Lower lobe of right lung (tissue), 2 donors: ENCODE results near the gene ARL6IP5. TPM values are rescaled to one million over a fixed set of nuclear protein-coding genes. Genes with fewer than 3 reads are reported as not detected.

Experiments used
- ATAC-seq, 2 donors: fragments of 200-7000 bp; cut with Tn5 transposase; one replicate each; pipeline ENCODE4 v1.9.1; 2020 to 2022; ENCODE audit warnings: mild to moderate bottlenecking in 2 of 2, moderate library complexity in 2 of 2
- DNase-seq: peaks from one replicate; pipeline ENCODE4 v3.0.0-alpha.2; 2020
- H3K27ac ChIP-seq: fragments of 200-600 bp; one replicate; pipeline ENCODE4 v1.8.0; 2022
- H3K27me3 ChIP-seq: fragments of 200-600 bp; one replicate; pipeline ENCODE4 v1.8.0; 2022; ENCODE audit warnings: low read depth
- H3K36me3 ChIP-seq: fragments of 200-600 bp; one replicate; pipeline ENCODE4 v1.8.0; 2022; ENCODE audit warnings: mild to moderate bottlenecking
- H3K4me1 ChIP-seq: fragments of 200-600 bp; one replicate; pipeline ENCODE4 v1.8.0; 2022
- H3K4me3 ChIP-seq: fragments of 200-600 bp; one replicate; pipeline ENCODE4 v1.8.0; 2022; ENCODE audit warnings: mild to moderate bottlenecking
- H3K9me3 ChIP-seq: fragments of 200-600 bp; one replicate; pipeline ENCODE4 v1.8.0; 2022
- CTCF ChIP-seq: fragments of 200-600 bp; IDR thresholded peaks from one replicate; pipeline ENCODE4 v1.8.0; 2022; ENCODE audit warnings: antibody characterized with exemption, mild to moderate bottlenecking
- intact Hi-C: fragments of 100-400 bp; cut with DNase I; formaldehyde crosslinking; loops from one replicate; pipeline ENCODE4 v1.11.0; 2022
- total RNA-seq: library from RNA; stranded (reverse); fragmentation: NEBNext Ultra II Directional; extraction: Animal tissue kit (Norgen Biotek cat#: 25700); gene quantifications from one replicate; pipeline ENCODE4 v1.2.1, GENCODE V29; 2021
- donor health status: DM: no; HTN: yes; CAD: no; lungs with severe emphysema.

ARL6IP5 gene
- total RNA-seq, 1 donor from 2014 or later = 138 TPM

GRCh38 chr3:69122403-69122802 lies 37.7 kb downstream of the ARL6IP5 start, which contains the start of gene LMOD3:
Gene LMOD3 (minus strand): TSS chr3:69122595. CDS start chr3:69122386, 209 bp downstream.
- no peaks in the 10 kb centered on the region for H3K9me3 ChIP-seq
- TF ChIP-seq CTCF = no peak
- H3K4me3 ChIP-seq = no peak within 1 kb of the TSS
- intact Hi-C loops = no loop called here
- no peaks in the 10 kb centered on the region for H3K36me3 ChIP-seq
- no peaks in the 10 kb centered on the region for H3K4me1 ChIP-seq
- ATAC-seq (no peak), DNase-seq (no peak)
- peak within 1 kb of the TSS; percentile 7 for H3K27ac ChIP-seq
- H3K27me3 ChIP-seq = no peaks in the 10 kb centered on the region

GRCh38 chr3:69126216-69126615 lies 41.5 kb downstream of the ARL6IP5 start:
- Histone ChIP-seq H3K27ac (no peak overlapping the region), H3K27me3 (no peaks in the 10 kb centered on the region), H3K4me1 (no peaks in the 10 kb centered on the region), H3K36me3 (no peaks in the 10 kb centered on the region), H3K4me3 (no peak overlapping the region), H3K9me3 (no peaks in the 10 kb centered on the region)
- TF ChIP-seq CTCF = no peak
- intact Hi-C loops = no loop called here
- no peak for DNase-seq
- no peak for ATAC-seq

- no peak overlapping the region for H3K4me3 ChIP-seq
- H3K9me3 ChIP-seq = no peaks in the 10 kb centered on the region
- no peaks in the 10 kb centered on the region for H3K27me3 ChIP-seq
- H3K36me3 ChIP-seq = no peaks in the 10 kb centered on the region
- no peak for ATAC-seq
- TF ChIP-seq CTCF = no peak
- no peaks in the 10 kb centered on the region for H3K4me1 ChIP-seq
- intact Hi-C loops = no loop called here
- no peak for DNase-seq
- H3K27ac ChIP-seq = no peak overlapping the region
Observed at GRCh38 chr3:69126999-69127398, 42.3 kb downstream of the ARL6IP5 start.

- no peaks in the 10 kb centered on the region for H3K27me3 ChIP-seq
- H3K4me3 ChIP-seq = no peak overlapping the region
- no peak for TF ChIP-seq CTCF
- no peak for DNase-seq
- no peak for ATAC-seq
- no peak overlapping the region for H3K27ac ChIP-seq
- intact Hi-C loops = no loop called here
- H3K4me1 ChIP-seq = no peaks in the 10 kb centered on the region
- H3K9me3 ChIP-seq = no peaks in the 10 kb centered on the region
- H3K36me3 ChIP-seq = no peaks in the 10 kb centered on the region
Observed at GRCh38 chr3:69128509-69128908, 43.8 kb downstream of the ARL6IP5 start.

- intact Hi-C loops = no loop called here
- no peak for ATAC-seq
- TF ChIP-seq CTCF = no peak
- Histone ChIP-seq H3K36me3 (no peaks in the 10 kb centered on the region), H3K4me1 (no peaks in the 10 kb centered on the region), H3K4me3 (no peak overlapping the region), H3K9me3 (no peaks in the 10 kb centered on the region), H3K27ac (no peak overlapping the region), H3K27me3 (no peaks in the 10 kb centered on the region)
- no peak for DNase-seq
Observed at GRCh38 chr3:69129531-69129930, 44.8 kb downstream of the ARL6IP5 start.

GRCh38 chr3:69130689-69131088 lies 46.0 kb downstream of the ARL6IP5 start:
- no peak overlapping the region for H3K27ac ChIP-seq
- DNase-seq = no peak
- no peak overlapping the region for H3K4me3 ChIP-seq
- intact Hi-C loops = no loop called here
- H3K4me1 ChIP-seq = no peaks in the 10 kb centered on the region
- no peak for ATAC-seq
- TF ChIP-seq CTCF = no peak
- H3K27me3 ChIP-seq = no peaks in the 10 kb centered on the region
- H3K9me3 ChIP-seq = no peaks in the 10 kb centered on the region
- H3K36me3 ChIP-seq = no peaks in the 10 kb centered on the region
